SK-N-SH (cell line): Measurements from ENCODE around the gene FUT6.

Experiments used
- NRF1 ChIP-seq: IDR thresholded peaks from 2 replicates; pipeline ENCODE4 v1.6.1; 2012; ENCODE audit warnings: low read depth, mild to moderate bottlenecking, low read length
- POLR2AphosphoS5 ChIP-seq: IDR thresholded peaks from 2 replicates; pipeline ENCODE4 v1.6.1; 2012; ENCODE audit warnings: low read depth, low read length
- RAD21 ChIP-seq: IDR thresholded peaks from 2 replicates; pipeline ENCODE4 v1.6.1; 2012; ENCODE audit warnings: mild to moderate bottlenecking, low read length
- RXRA ChIP-seq: IDR thresholded peaks from 2 replicates; pipeline ENCODE4 v1.4.0; 2012; ENCODE audit warnings: low read depth, mild to moderate bottlenecking, borderline replicate concordance
- YY1 ChIP-seq: IDR thresholded peaks from 2 replicates; pipeline ENCODE4 v1.4.0; 2012; ENCODE audit warnings: low read depth, mild to moderate bottlenecking
- TF ChIP-seq, protein P1 (sequence below): IDR thresholded peaks from 2 replicates; pipeline ENCODE4 v1.6.1; 2012; ENCODE audit warnings: mild to moderate bottlenecking, low read depth, low read length, moderate library complexity
- TF ChIP-seq, protein P2 (sequence below): IDR thresholded peaks from 2 replicates; pipeline ENCODE4 v1.4.0; 2012; ENCODE audit warnings: low read depth, borderline replicate concordance
- TF ChIP-seq, protein P3 (sequence below): fragments of 200-600 bp; sonication (generic); IDR thresholded peaks from 2 replicates; pipeline ENCODE4 v1.6.1; 2017; ENCODE audit warnings: antibody characterized with exemption, mild to moderate bottlenecking, moderate library complexity

DNA sequence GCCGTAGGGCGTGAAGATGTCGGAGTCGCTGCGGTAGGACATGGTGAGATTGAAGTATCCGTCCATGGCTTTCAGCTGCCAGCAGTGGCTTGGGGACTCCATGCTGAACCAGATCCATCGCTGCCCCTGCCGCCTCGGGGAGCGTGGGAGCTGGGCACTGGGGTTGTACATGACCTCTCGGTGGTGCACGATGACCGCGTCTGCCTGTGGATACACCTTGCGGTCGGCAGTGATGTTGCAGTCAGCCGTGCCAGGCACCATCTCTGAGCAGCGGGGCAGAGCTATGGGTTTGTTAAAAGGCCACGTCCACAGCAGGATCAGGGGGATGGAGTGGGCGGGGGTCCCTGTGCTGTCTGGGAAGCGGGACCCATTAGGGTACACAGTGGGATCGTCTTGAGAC lies 7.4 kb downstream of the FUT6 start:
- no peak for TF ChIP-seq RXRA
- no peak for TF ChIP-seq POLR2AphosphoS5
- TF ChIP-seq, protein P1, sequence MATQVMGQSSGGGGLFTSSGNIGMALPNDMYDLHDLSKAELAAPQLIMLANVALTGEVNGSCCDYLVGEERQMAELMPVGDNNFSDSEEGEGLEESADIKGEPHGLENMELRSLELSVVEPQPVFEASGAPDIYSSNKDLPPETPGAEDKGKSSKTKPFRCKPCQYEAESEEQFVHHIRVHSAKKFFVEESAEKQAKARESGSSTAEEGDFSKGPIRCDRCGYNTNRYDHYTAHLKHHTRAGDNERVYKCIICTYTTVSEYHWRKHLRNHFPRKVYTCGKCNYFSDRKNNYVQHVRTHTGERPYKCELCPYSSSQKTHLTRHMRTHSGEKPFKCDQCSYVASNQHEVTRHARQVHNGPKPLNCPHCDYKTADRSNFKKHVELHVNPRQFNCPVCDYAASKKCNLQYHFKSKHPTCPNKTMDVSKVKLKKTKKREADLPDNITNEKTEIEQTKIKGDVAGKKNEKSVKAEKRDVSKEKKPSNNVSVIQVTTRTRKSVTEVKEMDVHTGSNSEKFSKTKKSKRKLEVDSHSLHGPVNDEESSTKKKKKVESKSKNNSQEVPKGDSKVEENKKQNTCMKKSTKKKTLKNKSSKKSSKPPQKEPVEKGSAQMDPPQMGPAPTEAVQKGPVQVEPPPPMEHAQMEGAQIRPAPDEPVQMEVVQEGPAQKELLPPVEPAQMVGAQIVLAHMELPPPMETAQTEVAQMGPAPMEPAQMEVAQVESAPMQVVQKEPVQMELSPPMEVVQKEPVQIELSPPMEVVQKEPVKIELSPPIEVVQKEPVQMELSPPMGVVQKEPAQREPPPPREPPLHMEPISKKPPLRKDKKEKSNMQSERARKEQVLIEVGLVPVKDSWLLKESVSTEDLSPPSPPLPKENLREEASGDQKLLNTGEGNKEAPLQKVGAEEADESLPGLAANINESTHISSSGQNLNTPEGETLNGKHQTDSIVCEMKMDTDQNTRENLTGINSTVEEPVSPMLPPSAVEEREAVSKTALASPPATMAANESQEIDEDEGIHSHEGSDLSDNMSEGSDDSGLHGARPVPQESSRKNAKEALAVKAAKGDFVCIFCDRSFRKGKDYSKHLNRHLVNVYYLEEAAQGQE = no peak
- TF ChIP-seq, protein P2, sequence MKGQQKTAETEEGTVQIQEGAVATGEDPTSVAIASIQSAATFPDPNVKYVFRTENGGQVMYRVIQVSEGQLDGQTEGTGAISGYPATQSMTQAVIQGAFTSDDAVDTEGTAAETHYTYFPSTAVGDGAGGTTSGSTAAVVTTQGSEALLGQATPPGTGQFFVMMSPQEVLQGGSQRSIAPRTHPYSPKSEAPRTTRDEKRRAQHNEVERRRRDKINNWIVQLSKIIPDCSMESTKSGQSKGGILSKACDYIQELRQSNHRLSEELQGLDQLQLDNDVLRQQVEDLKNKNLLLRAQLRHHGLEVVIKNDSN = no peak
- no peak for TF ChIP-seq NRF1
- no peak for TF ChIP-seq RAD21
- TF ChIP-seq, protein P3, sequence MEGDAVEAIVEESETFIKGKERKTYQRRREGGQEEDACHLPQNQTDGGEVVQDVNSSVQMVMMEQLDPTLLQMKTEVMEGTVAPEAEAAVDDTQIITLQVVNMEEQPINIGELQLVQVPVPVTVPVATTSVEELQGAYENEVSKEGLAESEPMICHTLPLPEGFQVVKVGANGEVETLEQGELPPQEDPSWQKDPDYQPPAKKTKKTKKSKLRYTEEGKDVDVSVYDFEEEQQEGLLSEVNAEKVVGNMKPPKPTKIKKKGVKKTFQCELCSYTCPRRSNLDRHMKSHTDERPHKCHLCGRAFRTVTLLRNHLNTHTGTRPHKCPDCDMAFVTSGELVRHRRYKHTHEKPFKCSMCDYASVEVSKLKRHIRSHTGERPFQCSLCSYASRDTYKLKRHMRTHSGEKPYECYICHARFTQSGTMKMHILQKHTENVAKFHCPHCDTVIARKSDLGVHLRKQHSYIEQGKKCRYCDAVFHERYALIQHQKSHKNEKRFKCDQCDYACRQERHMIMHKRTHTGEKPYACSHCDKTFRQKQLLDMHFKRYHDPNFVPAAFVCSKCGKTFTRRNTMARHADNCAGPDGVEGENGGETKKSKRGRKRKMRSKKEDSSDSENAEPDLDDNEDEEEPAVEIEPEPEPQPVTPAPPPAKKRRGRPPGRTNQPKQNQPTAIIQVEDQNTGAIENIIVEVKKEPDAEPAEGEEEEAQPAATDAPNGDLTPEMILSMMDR = no peak
- no peak for TF ChIP-seq YY1
